Suprapubic skin (tissue), 4 donors: ENCODE results near the gene BCL2L1. TPM values are rescaled to one million over a fixed set of nuclear protein-coding genes. Genes with fewer than 3 reads are reported as not detected.

Experiments used
- DNase-seq, 2 donors: peaks; one replicate each; pipeline ENCODE4 v3.0.0-alpha.2; 2019; ENCODE audit warnings: low spot score in 2 of 2
- H3K27ac ChIP-seq: fragments of 200-600 bp; sonication (generic); one replicate; pipeline ENCODE4 v1.5.1; 2019
- H3K27me3 ChIP-seq: fragments of 200-600 bp; sonication (generic); one replicate; pipeline ENCODE4 v1.5.1; 2019
- H3K36me3 ChIP-seq: fragments of 200-600 bp; sonication (generic); one replicate; pipeline ENCODE4 v1.5.1; 2019
- H3K4me1 ChIP-seq: fragments of 200-600 bp; sonication (generic); one replicate; pipeline ENCODE4 v1.5.1; 2019
- H3K4me3 ChIP-seq: fragments of 200-600 bp; sonication (generic); one replicate; pipeline ENCODE4 v1.5.1; 2019; ENCODE audit warnings: mild to moderate bottlenecking
- H3K9me3 ChIP-seq: fragments of 200-600 bp; sonication (generic); one replicate; pipeline ENCODE4 v1.5.1; 2019
- EP300 ChIP-seq: sonication (generic); formaldehyde crosslinking; IDR thresholded peaks from one replicate; pipeline ENCODE4 v1.6.1; 2017; ENCODE audit warnings: antibody characterized with exemption
- POLR2A ChIP-seq, 2 donors: fragments of 450-650 bp; IDR thresholded peaks; one replicate each; pipeline ENCODE4 v1.6.1; 2017; ENCODE audit warnings: antibody characterized with exemption in 2 of 2, mild to moderate bottlenecking in 2 of 2, moderate library complexity in 2 of 2
- POLR2AphosphoS5 ChIP-seq, 3 donors: sonication (generic); formaldehyde crosslinking; IDR thresholded peaks; one replicate each; pipeline ENCODE4 v1.6.1; 2017; ENCODE audit warnings: antibody characterized with exemption in 3 of 3
- WGBS: methylation state at CpG from one replicate; pipeline ENCODE4 v1.1.5; 2018; 5-methylcytosine and 5-hydroxymethylcytosine counted together
- total RNA-seq, 4 donors: library from RNA; depleted of rRNA; stranded (reverse); fragments of >200 nt; gene quantifications; one replicate each; pipeline ENCODE4 v1.1.0, GENCODE V29; 2016
- TF ChIP-seq, protein P1 (sequence below), 2 donors: fragments of 200-600 bp in 1 of 2; fragments of 450-650 bp in 1 of 2; sonication (generic) in 1 of 2; IDR thresholded peaks; one replicate each; pipeline ENCODE4 v1.5.1; 2016 to 2019; ENCODE audit warnings: antibody characterized with exemption in 2 of 2, mild to moderate bottlenecking in 1 of 2, moderate library complexity in 1 of 2

Gene BCL2L1
- total RNA-seq, 4 donors from 2014 or later: 104 to 120 (median 107) TPM

DNA sequence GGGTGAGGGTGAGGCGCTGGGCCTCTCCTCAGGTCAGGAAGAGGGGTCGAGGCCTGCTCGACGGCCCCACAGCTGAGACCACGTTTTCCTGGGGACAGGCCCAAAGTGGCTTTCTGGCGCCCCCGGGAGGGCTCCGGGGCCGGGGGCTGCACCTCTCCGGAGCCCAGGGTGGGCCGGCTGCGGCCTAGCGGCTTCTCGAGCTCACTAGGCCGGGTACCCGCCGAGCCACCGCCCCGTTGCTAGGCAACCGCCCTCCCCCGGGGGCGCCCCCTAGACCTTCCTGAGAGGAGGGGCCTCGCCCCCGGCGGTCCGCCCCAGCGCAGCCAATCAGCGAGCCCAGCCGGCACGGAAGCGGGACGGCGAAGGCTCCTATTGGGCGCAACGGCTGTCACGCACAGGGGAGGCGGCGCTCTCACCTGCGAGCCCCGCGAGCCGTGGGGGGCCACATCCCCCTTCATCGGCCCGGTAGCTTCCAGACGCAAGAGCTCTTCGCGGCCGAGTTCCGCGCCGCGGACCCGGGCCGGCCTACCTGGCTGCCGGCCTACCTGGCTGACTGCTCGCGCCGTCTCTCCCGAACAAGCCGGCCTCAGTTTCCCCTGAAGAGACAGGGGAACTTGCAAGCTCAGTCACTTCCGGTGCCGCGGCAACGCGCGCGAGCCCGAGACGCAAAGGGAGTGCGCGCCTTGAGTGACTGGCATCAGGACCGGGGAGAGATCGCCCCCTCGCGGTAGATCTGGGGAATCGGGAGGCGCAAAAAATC, 831 bp upstream of the BCL2L1 start:
- H3K9me3 ChIP-seq: no peaks in the 10 kb centered on the region
- TF ChIP-seq EP300 (no peak), POLR2AphosphoS5 (IDR thresholded peaks at IDR 0.05) (peak in 2 of 3 donors; percentile 34 to 92), POLR2A (IDR thresholded peaks at IDR 0.05) (peak; percentile 16 to 34)
- TF ChIP-seq, protein P1, sequence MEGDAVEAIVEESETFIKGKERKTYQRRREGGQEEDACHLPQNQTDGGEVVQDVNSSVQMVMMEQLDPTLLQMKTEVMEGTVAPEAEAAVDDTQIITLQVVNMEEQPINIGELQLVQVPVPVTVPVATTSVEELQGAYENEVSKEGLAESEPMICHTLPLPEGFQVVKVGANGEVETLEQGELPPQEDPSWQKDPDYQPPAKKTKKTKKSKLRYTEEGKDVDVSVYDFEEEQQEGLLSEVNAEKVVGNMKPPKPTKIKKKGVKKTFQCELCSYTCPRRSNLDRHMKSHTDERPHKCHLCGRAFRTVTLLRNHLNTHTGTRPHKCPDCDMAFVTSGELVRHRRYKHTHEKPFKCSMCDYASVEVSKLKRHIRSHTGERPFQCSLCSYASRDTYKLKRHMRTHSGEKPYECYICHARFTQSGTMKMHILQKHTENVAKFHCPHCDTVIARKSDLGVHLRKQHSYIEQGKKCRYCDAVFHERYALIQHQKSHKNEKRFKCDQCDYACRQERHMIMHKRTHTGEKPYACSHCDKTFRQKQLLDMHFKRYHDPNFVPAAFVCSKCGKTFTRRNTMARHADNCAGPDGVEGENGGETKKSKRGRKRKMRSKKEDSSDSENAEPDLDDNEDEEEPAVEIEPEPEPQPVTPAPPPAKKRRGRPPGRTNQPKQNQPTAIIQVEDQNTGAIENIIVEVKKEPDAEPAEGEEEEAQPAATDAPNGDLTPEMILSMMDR (IDR thresholded peaks at IDR 0.05): peak; percentile 91 to 92
- WGBS: under 1% methylated on average over 32 of the region's 77 CpGs
- H3K36me3 ChIP-seq: no peaks in the 10 kb centered on the region
- peak overlapping the region; percentile 61 for H3K4me3 ChIP-seq
- H3K27me3 ChIP-seq: no peaks in the 10 kb centered on the region
- DNase-seq: peak; percentile 98
- peak overlapping the region; percentile 98 for H3K27ac ChIP-seq
- peaks cover 42% of the 10 kb centered on the region for H3K4me1 ChIP-seq

DNA sequence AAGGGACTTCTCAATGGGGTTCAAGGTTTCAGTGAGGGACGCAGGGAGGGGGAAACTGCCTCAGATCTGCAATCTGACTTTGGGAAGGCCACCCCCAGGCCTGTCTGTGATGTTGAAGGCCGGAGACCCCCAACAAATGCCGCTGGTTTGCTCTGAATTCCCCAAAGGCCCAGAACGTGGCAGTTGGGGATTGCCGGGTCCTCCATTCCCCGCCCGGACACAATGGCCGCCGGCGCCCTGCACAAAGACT, 326 bp upstream of the BCL2L1 start:
- TF ChIP-seq POLR2A (IDR thresholded peaks at IDR 0.05) (no peak), POLR2AphosphoS5 (IDR thresholded peaks at IDR 0.05) (no peak), EP300 (no peak)
- TF ChIP-seq, protein P1 (IDR thresholded peaks at IDR 0.05): no peak
- WGBS: 0% methylated on average over 3 of the region's 10 CpGs

DNA sequence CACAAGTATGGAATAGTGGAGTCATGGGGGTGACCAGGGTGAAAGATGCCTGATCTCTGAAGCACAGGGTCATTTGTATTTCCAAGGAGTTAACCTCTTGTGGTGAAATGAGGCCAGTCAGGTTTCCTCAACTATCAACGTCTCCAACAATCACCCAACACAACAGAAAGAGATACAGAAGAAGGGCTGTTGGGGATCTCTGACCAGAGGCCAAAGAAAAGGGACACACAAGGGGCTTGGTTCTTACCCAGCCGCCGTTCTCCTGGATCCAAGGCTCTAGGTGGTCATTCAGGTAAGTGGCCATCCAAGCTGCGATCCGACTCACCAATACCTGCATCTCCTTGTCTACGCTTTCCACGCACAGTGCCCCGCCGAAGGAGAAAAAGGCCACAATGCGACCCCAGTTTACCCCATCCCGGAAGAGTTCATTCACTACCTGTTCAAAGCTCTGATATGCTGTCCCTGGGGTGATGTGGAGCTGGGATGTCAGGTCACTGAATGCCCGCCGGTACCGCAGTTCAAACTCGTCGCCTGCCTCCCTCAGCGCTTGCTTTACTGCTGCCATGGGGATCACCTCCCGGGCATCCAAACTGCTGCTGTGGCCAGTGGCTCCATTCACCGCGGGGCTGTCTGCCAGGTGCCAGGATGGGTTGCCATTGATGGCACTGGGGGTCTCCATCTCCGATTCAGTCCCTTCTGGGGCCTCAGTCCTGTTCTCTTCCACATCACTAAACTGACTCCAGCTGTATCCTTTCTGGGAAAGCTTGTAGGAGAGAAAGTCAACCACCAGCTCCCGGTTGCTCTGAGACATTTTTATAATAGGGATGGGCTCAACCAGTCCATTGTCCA, 1.0 kb downstream of the BCL2L1 start:
- DNase-seq: peak in 1 of 2 donors; percentile 79
- WGBS: 43% methylated on average over 22 of the region's 22 CpGs
- Histone ChIP-seq H3K27me3 (no peaks in the 10 kb centered on the region), H3K9me3 (no peaks in the 10 kb centered on the region), H3K36me3 (no peaks in the 10 kb centered on the region), H3K4me3 (peak overlapping the region; percentile 61), H3K4me1 (peaks cover 61% of the 10 kb centered on the region), H3K27ac (peak overlapping the region; percentile 98)
- TF ChIP-seq, protein P1 (IDR thresholded peaks at IDR 0.05): peak in 1 of 2 donors; percentile 10
- TF ChIP-seq EP300: no peak

More for the DNA sequence above, 326 bp upstream of the BCL2L1 start:
- H3K4me1 ChIP-seq: peaks cover 47% of the 10 kb centered on the region
- no peaks in the 10 kb centered on the region for H3K36me3 ChIP-seq
- peak overlapping the region; percentile 98 for H3K27ac ChIP-seq
- H3K27me3 ChIP-seq: no peaks in the 10 kb centered on the region
- peak in 1 of 2 donors; percentile 84 for DNase-seq
- no peaks in the 10 kb centered on the region for H3K9me3 ChIP-seq
- H3K4me3 ChIP-seq: peak overlapping the region; percentile 61

DNA sequence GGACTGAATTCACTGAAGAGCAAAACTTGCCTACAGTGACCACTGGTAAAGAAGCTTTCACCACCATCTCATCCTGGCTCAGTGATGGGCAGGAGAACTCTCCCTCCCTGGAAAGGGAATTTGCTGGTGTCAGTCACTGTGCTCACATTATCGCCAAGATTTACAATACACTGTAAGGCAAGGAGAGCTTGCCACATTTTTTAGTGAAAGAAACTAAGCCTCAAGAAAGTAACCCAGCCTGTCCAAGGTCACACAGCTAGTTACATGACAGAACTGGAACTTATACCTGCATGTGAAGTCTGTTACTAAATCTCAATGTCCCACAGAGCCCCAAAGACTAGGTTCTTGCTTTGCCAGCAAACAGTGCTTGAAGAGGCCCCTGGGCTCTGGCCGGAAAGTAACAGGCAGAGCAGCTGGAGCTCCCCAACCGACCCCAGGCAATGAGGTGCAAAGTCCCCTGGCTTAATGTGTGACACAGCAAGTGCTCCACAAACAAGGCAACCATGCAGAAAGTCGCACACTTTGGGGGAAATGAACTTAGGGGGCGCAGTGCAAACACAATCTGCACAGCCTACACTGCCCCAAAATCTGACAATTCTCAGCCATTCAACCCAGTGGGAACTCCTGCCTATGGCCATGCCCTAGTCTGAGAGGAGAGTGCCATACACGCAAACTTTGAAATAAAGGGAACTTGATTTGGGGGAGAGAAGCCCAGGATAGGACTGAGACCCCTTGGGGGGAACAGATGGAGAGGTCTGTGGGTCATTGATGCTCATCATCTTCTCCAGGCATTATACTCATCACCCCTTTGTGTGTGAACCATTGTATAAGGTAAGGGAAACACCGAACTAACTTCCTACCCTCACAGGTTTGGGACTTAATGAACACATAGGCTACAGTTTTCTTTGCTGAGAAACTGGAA, 1.9 kb downstream of the BCL2L1 start:
- H3K27ac ChIP-seq: peak overlapping the region; percentile 98
- no peak for DNase-seq
- peak overlapping the region; percentile 61 for H3K4me3 ChIP-seq
- no peak for TF ChIP-seq POLR2AphosphoS5 (IDR thresholded peaks at IDR 0.05)
- TF ChIP-seq EP300: no peak
- TF ChIP-seq, protein P1 (IDR thresholded peaks at IDR 0.05): no peak
- TF ChIP-seq POLR2A (IDR thresholded peaks at IDR 0.05): no peak
- peaks cover 69% of the 10 kb centered on the region for H3K4me1 ChIP-seq
- no peaks in the 10 kb centered on the region for H3K27me3 ChIP-seq
- no peaks in the 10 kb centered on the region for H3K9me3 ChIP-seq
- 19% methylated on average over 6 of the region's 7 CpGs for WGBS
- no peaks in the 10 kb centered on the region for H3K36me3 ChIP-seq
